K562 (cell line): ENCODE data around the gene PRDX3. TPM values are rescaled to one million over a fixed set of nuclear protein-coding genes. Genes with fewer than 3 reads are reported as not detected.
"Not testable (repeated sequence)": the region's sequence is repeated elsewhere in the genome, so short reads cannot be mapped to it uniquely, and the experiment has no call there.

Experiments
- ATAC-seq: fragments of 200-7000 bp; cut with Tn5 transposase; 3 replicates; pipeline ENCODE4 v1.9.1; 2020; ENCODE audit warnings: moderate library complexity
- BruUV-seq: library from RNA; stranded (reverse); fragments of 400-500 nt; replicated peaks from 2 replicates; lab custom pipeline; 2021; lab: Mats Ljungman, UMichigan
- CTCF ChIA-PET: fragments of 300-600 bp; formaldehyde crosslinking; extraction: SDS; loops from one replicate; lab custom pipeline; 2021; ENCODE audit warnings: low intra/inter-chr PET ratio; lab: Yijun Ruan, JAX
- POLR2A ChIA-PET: fragments of 300-600, 350-650 bp; sonication (Branson Sonifier 250); formaldehyde crosslinking; extraction: SDS; loops from one replicate; lab custom pipeline; 2021; ENCODE audit warnings: antibody characterized with exemption, inconsistent platforms; lab: Yijun Ruan, JAX
- DNase-seq, 4 experiments: peaks; one replicate each; pipeline versions ENCODE4 v3.0.0 to v3.0.0-alpha.2; 2011 to 2018; ENCODE audit warnings: low spot score in 3 of 4, mixed read lengths in 3 of 4; ENCODE audit errors: extremely low read depth in 1 of 4
- FAIRE-seq: peaks from 2 replicates; lab custom pipeline; 2011; peaks lifted over from hg19 to GRCh38; lab: Jason Lieb, UNC
- H2AFZ ChIP-seq: 2 replicates; pipeline ENCODE4 v1.6.0; 2011; ENCODE audit warnings: low read depth, low read length, control low read depth, inconsistent platforms
- H3K27ac ChIP-seq: fragments of 200-600 bp; 3 replicates; pipeline ENCODE4 v1.8.0; 2011; ENCODE audit warnings: low read depth, mild to moderate bottlenecking, control low read depth, inconsistent platforms, low read length, moderate library complexity, mixed read lengths; ENCODE audit errors: extremely low read depth
- H3K27me3 ChIP-seq, 2 experiments: fragments of 300-600 bp in 1 of 2; 2 replicates in 1 of 2; 3 replicates in 1 of 2; pipeline versions ENCODE4 v1.6.0 to v1.8.0; 2011; ENCODE audit warnings: inconsistent platforms in 2 of 2, low read length in 2 of 2, mild to moderate bottlenecking in 1 of 2, mixed read lengths in 1 of 2, moderate library complexity in 1 of 2; ENCODE audit not compliant: control insufficient read depth in 2 of 2, insufficient read depth in 2 of 2
- H3K36me3 ChIP-seq: fragments of 300-600 bp; 3 replicates; pipeline ENCODE4 v1.8.0; 2011; ENCODE audit warnings: mild to moderate bottlenecking, low read length, inconsistent platforms; ENCODE audit not compliant: control insufficient read depth, insufficient read depth
- H3K4me1 ChIP-seq, 2 experiments: fragments of 200-600 bp in 1 of 2; replicated peaks in 1 of 2; 2 replicates in 1 of 2; 3 replicates in 1 of 2; pipeline versions ENCODE4 v1.5.1 to v1.8.0; 2011; ENCODE audit warnings: inconsistent platforms in 2 of 2, low read length in 2 of 2, mild to moderate bottlenecking in 1 of 2, mixed read lengths in 1 of 2, moderate library complexity in 1 of 2; ENCODE audit not compliant: control insufficient read depth in 2 of 2, insufficient read depth in 2 of 2
- H3K4me2 ChIP-seq: 2 replicates; pipeline ENCODE4 v1.6.1; 2011; ENCODE audit warnings: low read length, control low read depth, inconsistent platforms, mixed read lengths; ENCODE audit not compliant: insufficient read depth
- H3K4me3 ChIP-seq: fragments of 200-600 bp; sonication (generic), shearing (Covaris generic); 2 replicates; pipeline ENCODE4 v1.5.1; 2016; ENCODE audit warnings: control low read depth, inconsistent platforms
- H3K79me2 ChIP-seq: fragments of 200-600 bp; 3 replicates; pipeline ENCODE4 v1.8.0; 2011; ENCODE audit warnings: low read length, inconsistent platforms; ENCODE audit not compliant: control insufficient read depth, insufficient read depth
- H3K9ac ChIP-seq, 2 experiments: 2 replicates each; pipeline versions ENCODE4 v1.6.0 to v1.6.1; 2011; ENCODE audit warnings: low read depth in 2 of 2, low read length in 2 of 2, control low read depth in 1 of 2, inconsistent platforms in 1 of 2, mild to moderate bottlenecking in 1 of 2, mixed read lengths in 1 of 2; ENCODE audit not compliant: insufficient read depth in 1 of 2
- H3K9me1 ChIP-seq: one replicate; pipeline ENCODE4 v1.6.0; 2011; ENCODE audit warnings: inconsistent platforms, mild to moderate bottlenecking, low read length, moderate library complexity; ENCODE audit not compliant: control insufficient read depth, insufficient read depth
- H3K9me3 ChIP-seq: replicated peaks from 2 replicates; pipeline ENCODE4 v1.5.1; 2011; ENCODE audit warnings: low read depth, low read length, inconsistent platforms; ENCODE audit not compliant: control insufficient read depth, insufficient read depth
- H4K20me1 ChIP-seq: replicated peaks from 2 replicates; pipeline ENCODE4 v1.6.1; 2011; ENCODE audit warnings: low read length, inconsistent platforms, mixed read lengths; ENCODE audit not compliant: control insufficient read depth, insufficient read depth
- RAD21 ChIP-seq, 2 experiments: fragments of 250-450 bp in 1 of 2; fragments of 450-650 bp in 1 of 2; sonication (Bioruptor Pico) in 1 of 2; formaldehyde crosslinking in 1 of 2; IDR thresholded peaks in 1 of 2; conservative IDR thresholded peaks in 1 of 2; 2 replicates each; pipeline versions ENCODE4 v1.4.0 to v1.8.0; 2020 to 2022; ENCODE audit warnings: mild to moderate bottlenecking in 2 of 2, moderate library complexity in 1 of 2
- ZBTB33 ChIP-seq: sonication (generic); formaldehyde crosslinking; IDR thresholded peaks from 2 replicates; pipeline ENCODE4 v1.8.1; 2023; ENCODE audit warnings: mild to moderate bottlenecking, missing genetic modification reagents
- WGBS: fragments of 100-300 bp; shearing (Covaris generic); methylation state at CpG from one replicate; pipeline ENCODE4 v1.1.6; 2016; ENCODE audit warnings: low coverage, mixed read lengths; ENCODE audit not compliant: insufficient coverage; ENCODE audit errors: missing lambda C conversion rate; 5-methylcytosine and 5-hydroxymethylcytosine counted together
- in situ Hi-C: fragments of 300-500 bp; cut with MboI; formaldehyde crosslinking; loops from 4 replicates; pipeline ENCODE4 v1.15.0; 2018; ENCODE audit warnings: inconsistent platforms, mixed read lengths
- intact Hi-C: fragments of 100-400 bp; cut with micrococcal nuclease; formaldehyde crosslinking; loops from 2 replicates; pipeline ENCODE4 v1.14.2; 2022
- polyA plus RNA-seq, 8 experiments: library from polyadenylated mRNA; depleted of rRNA in 4 of 8; stranded (reverse) in 5 of 8; unstranded in 3 of 8; fragments of >200 nt; fragmentation: Nextera tagmentation in 2 of 8; fragmentation: Illumina TruSeq in 1 of 8; extraction: Ambion mirVana in 2 of 8; extraction: Trizol in 1 of 8; gene quantifications; 2 replicates each; pipeline versions ENCODE4 v1.2.1 to v1.2.3, GENCODE V29; 2011 to 2014; ENCODE audit warnings: inconsistent platforms in 1 of 8, missing spikeins in 1 of 8
- total RNA-seq, 7 experiments: library from RNA; depleted of rRNA in 6 of 7; stranded (reverse); fragments of >200 nt in 6 of 7; fragmentation: Illumina TruSeq in 2 of 7; extraction: Trizol in 2 of 7; gene quantifications; 2 replicates each; pipeline versions ENCODE4 v1.2.1 to v1.2.3, GENCODE V29; 2011 to 2021; ENCODE audit warnings: low replicate concordance in 1 of 7
- TF ChIP-seq, protein P1 (sequence below), 3 experiments: IDR thresholded peaks in 2 of 3; conservative IDR thresholded peaks in 1 of 3; 2 replicates each; pipeline ENCODE4 v1.5.1; 2011 to 2012; ENCODE audit warnings: low read length in 3 of 3, mild to moderate bottlenecking in 3 of 3, control low read depth in 2 of 3, improper control_type of control experiment in 1 of 3, inconsistent platforms in 1 of 3, low read depth in 1 of 3, mixed read lengths in 1 of 3, moderate library complexity in 1 of 3; ENCODE audit not compliant: insufficient read depth in 2 of 3

PRDX3 gene
- total and polyA plus RNA-seq, 9 of the 15 experiments (the other 6 are each of a cell fraction or from before 2014, with no cell fraction given), result 122 to 994 (median 173) TPM

- FAIRE-seq, BruUV-seq, H3K27me3 ChIP-seq, H3K27ac ChIP-seq, H3K4me2 ChIP-seq, H3K4me1 ChIP-seq, H3K4me3 ChIP-seq, CTCF ChIA-PET: not testable (repeated sequence)
- intact Hi-C loops, result loop anchor here (2.0 kb wide), 1 partner anchor 61 kb away; no protein-coding TSS in a partner anchor
- whole genome bisulfite sequencing, result 71% methylated on average over 2 of the region's 8 CpGs
- TF ChIP-seq, protein P1, sequence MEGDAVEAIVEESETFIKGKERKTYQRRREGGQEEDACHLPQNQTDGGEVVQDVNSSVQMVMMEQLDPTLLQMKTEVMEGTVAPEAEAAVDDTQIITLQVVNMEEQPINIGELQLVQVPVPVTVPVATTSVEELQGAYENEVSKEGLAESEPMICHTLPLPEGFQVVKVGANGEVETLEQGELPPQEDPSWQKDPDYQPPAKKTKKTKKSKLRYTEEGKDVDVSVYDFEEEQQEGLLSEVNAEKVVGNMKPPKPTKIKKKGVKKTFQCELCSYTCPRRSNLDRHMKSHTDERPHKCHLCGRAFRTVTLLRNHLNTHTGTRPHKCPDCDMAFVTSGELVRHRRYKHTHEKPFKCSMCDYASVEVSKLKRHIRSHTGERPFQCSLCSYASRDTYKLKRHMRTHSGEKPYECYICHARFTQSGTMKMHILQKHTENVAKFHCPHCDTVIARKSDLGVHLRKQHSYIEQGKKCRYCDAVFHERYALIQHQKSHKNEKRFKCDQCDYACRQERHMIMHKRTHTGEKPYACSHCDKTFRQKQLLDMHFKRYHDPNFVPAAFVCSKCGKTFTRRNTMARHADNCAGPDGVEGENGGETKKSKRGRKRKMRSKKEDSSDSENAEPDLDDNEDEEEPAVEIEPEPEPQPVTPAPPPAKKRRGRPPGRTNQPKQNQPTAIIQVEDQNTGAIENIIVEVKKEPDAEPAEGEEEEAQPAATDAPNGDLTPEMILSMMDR (IDR thresholded peaks at IDR 0.05 in 2 of 3, conservative IDR thresholded peaks at IDR 0.05 in 1 of 3; ENCODE audit: insufficient read depth in 2 of 3, low read depth in 1 of 3, low read length in 3 of 3), result peak in 2 of 3 experiments; percentile 12 to 21; a peak in 2 of 6 replicates
- peak in 1 of 2 experiments; percentile 11; a peak in 1 of 4 replicates for TF ChIP-seq RAD21 (CRISPR knock-in tag; conservative IDR thresholded peaks at IDR 0.05 in 1 of 2, IDR thresholded peaks at IDR 0.05 in 1 of 2)
- TF ChIP-seq ZBTB33 (CRISPR knock-in tag), result 0 out of 2 replicates have a peak, but pooled peaks have one; percentile 6
- TF ChIP-seq, all 486 proteins: peak for 3; not testable (repeated sequence) for 483
- H3K9me3 ChIP-seq, in situ Hi-C loops, DNase-seq, H2AFZ ChIP-seq, H3K9me1 ChIP-seq, H4K20me1 ChIP-seq, H3K9ac ChIP-seq, H3K79me2 ChIP-seq: not testable (repeated sequence)
- ATAC-seq, result peak; percentile 51
- peaks cover 41% of the 10 kb centered on the region; the same call in 2 of the 3 replicates for H3K36me3 ChIP-seq
- POLR2A ChIA-PET, result interaction anchor here (0.6 to 1.3 kb wide), 2 partner anchors 9 to 74 kb away, joined by 3 read pairs; no protein-coding TSS in a partner anchor
These were observed 40.7 kb downstream of the PRDX3 start for GRCh38 chr10:119137878-119138277.
